Body of pancreas (tissue), 4 donors: Measurements from ENCODE around the gene CNOT6.
"Not testable (repeated sequence)": the region's sequence is repeated elsewhere in the genome, so short reads cannot be mapped to it uniquely, and the experiment has no call there.

ENCODE experiments used
- POLR2A ChIP-seq, 3 donors: fragments of 450-650 bp; IDR thresholded peaks; one replicate each; pipeline ENCODE4 v1.6.1; 2016; ENCODE audit warnings: antibody characterized with exemption in 3 of 3, mild to moderate bottlenecking in 2 of 3
- TF ChIP-seq, protein P1 (sequence below), 7 experiments: fragments of 450-650 bp in 4 of 7; fragments of 200-600 bp in 3 of 7; sonication (generic) in 3 of 7; IDR thresholded peaks; one replicate each; pipeline ENCODE4 v1.5.1; 2016 to 2019; ENCODE audit warnings: antibody characterized with exemption in 7 of 7

DNA sequence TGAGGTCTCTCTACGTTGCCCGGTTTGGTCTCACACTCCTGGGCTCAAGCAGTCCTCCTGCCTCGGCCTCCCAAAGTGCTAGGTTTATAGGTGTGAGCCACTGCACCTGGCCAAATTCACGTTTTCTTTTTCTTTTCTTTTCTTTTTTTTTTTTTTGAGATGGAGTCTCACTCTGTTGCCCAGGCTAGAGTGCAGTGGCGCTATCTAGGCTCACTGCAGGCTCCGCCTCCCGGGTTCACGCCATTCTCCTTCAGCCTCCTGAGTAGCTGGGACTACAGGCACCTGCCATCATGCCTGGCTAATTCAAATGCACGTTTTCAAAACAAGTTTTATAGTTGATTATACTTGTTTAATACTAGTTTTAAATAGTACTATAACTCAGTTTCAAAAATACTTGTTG lies 6.1 kb downstream of the CNOT6 start:
- TF ChIP-seq, protein P1, sequence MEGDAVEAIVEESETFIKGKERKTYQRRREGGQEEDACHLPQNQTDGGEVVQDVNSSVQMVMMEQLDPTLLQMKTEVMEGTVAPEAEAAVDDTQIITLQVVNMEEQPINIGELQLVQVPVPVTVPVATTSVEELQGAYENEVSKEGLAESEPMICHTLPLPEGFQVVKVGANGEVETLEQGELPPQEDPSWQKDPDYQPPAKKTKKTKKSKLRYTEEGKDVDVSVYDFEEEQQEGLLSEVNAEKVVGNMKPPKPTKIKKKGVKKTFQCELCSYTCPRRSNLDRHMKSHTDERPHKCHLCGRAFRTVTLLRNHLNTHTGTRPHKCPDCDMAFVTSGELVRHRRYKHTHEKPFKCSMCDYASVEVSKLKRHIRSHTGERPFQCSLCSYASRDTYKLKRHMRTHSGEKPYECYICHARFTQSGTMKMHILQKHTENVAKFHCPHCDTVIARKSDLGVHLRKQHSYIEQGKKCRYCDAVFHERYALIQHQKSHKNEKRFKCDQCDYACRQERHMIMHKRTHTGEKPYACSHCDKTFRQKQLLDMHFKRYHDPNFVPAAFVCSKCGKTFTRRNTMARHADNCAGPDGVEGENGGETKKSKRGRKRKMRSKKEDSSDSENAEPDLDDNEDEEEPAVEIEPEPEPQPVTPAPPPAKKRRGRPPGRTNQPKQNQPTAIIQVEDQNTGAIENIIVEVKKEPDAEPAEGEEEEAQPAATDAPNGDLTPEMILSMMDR (IDR thresholded peaks at IDR 0.05): not testable (repeated sequence)
- not testable (repeated sequence) for TF ChIP-seq POLR2A (IDR thresholded peaks at IDR 0.05)
